ENCODE data around the gene ZNF143. TPM values are rescaled to one million over a fixed set of nuclear protein-coding genes. Genes with fewer than 3 reads are reported as not detected.

ZNF143 gene
- total and polyA plus RNA-seq, 12 donors = 6.1 to 28.8 (median 17.6) TPM

- DNase-seq (no peak), ATAC-seq (no peak)
- intact Hi-C loops (cut with DNase I) = loop anchor here in 2 of 10 donors (5.0 kb wide), 2 partner anchors 44 to 106 kb away; partner anchors contain the start of gene ZNF143 (in 1 of the 2)
- no peak for TF ChIP-seq CTCF (IDR thresholded peaks at IDR 0.05)
- H3K36me3 ChIP-seq = no peaks in the 10 kb centered on the region
- no peaks in the 10 kb centered on the region for H3K27me3 ChIP-seq
- H3K27ac ChIP-seq = peak overlapping the region; percentile 80 to 94 (median 88)
- no peaks in the 10 kb centered on the region for H3K9me3 ChIP-seq
- peaks cover 9 to 56% (median 39%) of the 10 kb centered on the region in 9 donors for H3K4me1 ChIP-seq
- H3K4me3 ChIP-seq = no peak overlapping the region
- WGBS, 2 donors = 65 to 72% methylated on average over 8 of the region's 8 CpGs
Measured at GRCh38 chr11:9568161-9568853, 107.5 kb downstream of the ZNF143 start.

GRCh38 chr11:9568854-9569587 is 108.2 kb downstream of the ZNF143 start:
- ATAC-seq = peak in 6 of 8 donors; percentile 20 to 70 (median 38)
- TF ChIP-seq CTCF (IDR thresholded peaks at IDR 0.05) = no peak
- DNase-seq = peak; percentile 25 to 61
- WGBS, 2 donors = 10 to 16% methylated on average over 7 of the region's 7 CpGs
- Histone ChIP-seq H3K4me3 (peak overlapping the region in 3 of 10 donors; percentile 14 to 18 (median 14)), H3K9me3 (no peaks in the 10 kb centered on the region), H3K36me3 (no peaks in the 10 kb centered on the region), H3K27ac (peak overlapping the region; percentile 80 to 94 (median 88)), H3K27me3 (no peaks in the 10 kb centered on the region), H3K4me1 (peaks cover 9 to 56% (median 39%) of the 10 kb centered on the region in 9 donors)
- intact Hi-C loops (cut with DNase I) = loop anchor here in 2 of 10 donors (5.0 kb wide), 2 partner anchors 43 to 107 kb away; partner anchors contain the start of gene ZNF143 (in 1 of the 2)

GRCh38 chr11:9569588-9570164 is 108.9 kb downstream of the ZNF143 start:
- Histone ChIP-seq H3K27me3 (no peaks in the 10 kb centered on the region), H3K4me3 (peak overlapping the region in 1 of 10 donors; percentile 18), H3K36me3 (no peaks in the 10 kb centered on the region), H3K4me1 (peaks cover 9 to 56% (median 39%) of the 10 kb centered on the region in 9 donors), H3K9me3 (no peaks in the 10 kb centered on the region), H3K27ac (peak overlapping the region; percentile 80 to 94 (median 88))
- intact Hi-C loops (cut with DNase I) = loop anchor here in 5 of 10 donors (5.0 kb wide), 3 partner anchors 43 to 1238 kb away; partner anchors contain the start of genes ZNF143 (in 2 of the 5) and EIF4G2 (in 1 of the 5)
- DNase-seq = no peak
- TF ChIP-seq CTCF (IDR thresholded peaks at IDR 0.05) = no peak
- no peak for ATAC-seq
- WGBS, 2 donors = 96 to 97% methylated on average over 5 of the region's 5 CpGs

All from heart right ventricle (tissue), 16 donors.